Activated CD4-positive, alpha-beta memory T cell treated with anti-CD3 and anti-CD28 coated beads for 36 hours (primary cell): Measurements from ENCODE around the gene UBL4A. TPM values are rescaled to one million over a fixed set of nuclear protein-coding genes. Genes with fewer than 3 reads are reported as not detected.

Experiments used
- CTCF ChIA-PET: fragments of 350-600 bp; sonication (Branson Sonifier 250); formaldehyde crosslinking; loops from one replicate; lab custom pipeline; 2021; ENCODE audit warnings: antibody characterized with exemption, inconsistent platforms; lab: Charles Lee
- POLR2A ChIA-PET: fragments of 350-600 bp; sonication (Branson Sonifier 250); formaldehyde crosslinking; loops from one replicate; lab custom pipeline; 2021; ENCODE audit warnings: antibody characterized with exemption; lab: Charles Lee
- DNase-seq: peaks from one replicate; pipeline ENCODE4 v3.0.0-alpha.2; 2020
- H3K27ac Mint-ChIP-seq: one replicate; pipeline ENCODE4 v1.8.0; 2021; ENCODE audit warnings: mixed read lengths
- H3K27me3 Mint-ChIP-seq: one replicate; pipeline ENCODE4 v1.8.0; 2021; ENCODE audit warnings: mixed read lengths
- H3K36me3 Mint-ChIP-seq: one replicate; pipeline ENCODE4 v1.8.0; 2021; ENCODE audit warnings: mixed read lengths
- H3K4me1 Mint-ChIP-seq: one replicate; pipeline ENCODE4 v1.8.0; 2021; ENCODE audit warnings: low read depth, mixed read lengths
- H3K4me3 Mint-ChIP-seq: one replicate; pipeline ENCODE4 v1.8.0; 2021; ENCODE audit warnings: mild to moderate bottlenecking, mixed read lengths
- H3K9me3 Mint-ChIP-seq: one replicate; pipeline ENCODE4 v1.8.0; 2021; ENCODE audit warnings: mixed read lengths
- intact Hi-C: fragments of 100-400 bp; cut with micrococcal nuclease; formaldehyde crosslinking; loops from one replicate; pipeline ENCODE4 v1.15.1; 2023
- total RNA-seq, 2 experiments: library from RNA; stranded (reverse); gene quantifications; one replicate each; pipeline ENCODE4 v1.2.3, GENCODE V29; 2021

The UBL4A gene
- total RNA-seq, 2 experiments from 2014 or later = 49.5 to 53.3 TPM

- intact Hi-C loops = no loop called here
- H3K27ac Mint-ChIP-seq = no peak overlapping the region
- CTCF ChIA-PET = no interaction called here
- H3K4me3 Mint-ChIP-seq = no peak overlapping the region
- H3K27me3 Mint-ChIP-seq = no peaks in the 10 kb centered on the region
- POLR2A ChIA-PET = no interaction called here
- H3K9me3 Mint-ChIP-seq = no peaks in the 10 kb centered on the region
- H3K36me3 Mint-ChIP-seq = no peaks in the 10 kb centered on the region
- DNase-seq = no peak
- no peaks in the 10 kb centered on the region for H3K4me1 Mint-ChIP-seq
Measured at GRCh38 chrX:154468217-154468616, 18.2 kb downstream of the UBL4A start.

- Mint-ChIP-seq H3K27me3 (no peaks in the 10 kb centered on the region), H3K27ac (no peak overlapping the region), H3K9me3 (no peaks in the 10 kb centered on the region), H3K4me1 (no peaks in the 10 kb centered on the region), H3K36me3 (no peaks in the 10 kb centered on the region), H3K4me3 (no peak overlapping the region)
- intact Hi-C loops = no loop called here
- POLR2A ChIA-PET = no interaction called here
- CTCF ChIA-PET = no interaction called here
- no peak for DNase-seq
Measured at GRCh38 chrX:154467556-154467955, 18.9 kb downstream of the UBL4A start.

- DNase-seq = no peak
- Mint-ChIP-seq H3K9me3 (no peaks in the 10 kb centered on the region), H3K36me3 (no peaks in the 10 kb centered on the region), H3K4me3 (no peak overlapping the region), H3K27me3 (no peaks in the 10 kb centered on the region), H3K27ac (no peak overlapping the region), H3K4me1 (no peaks in the 10 kb centered on the region)
- CTCF ChIA-PET = no interaction called here
- POLR2A ChIA-PET = no interaction called here
- intact Hi-C loops = no loop called here
Measured at GRCh38 chrX:154466907-154467306, 19.5 kb downstream of the UBL4A start.

- no peaks in the 10 kb centered on the region for H3K9me3 Mint-ChIP-seq
- H3K4me3 Mint-ChIP-seq = no peak overlapping the region
- H3K27ac Mint-ChIP-seq = no peak overlapping the region
- H3K27me3 Mint-ChIP-seq = no peaks in the 10 kb centered on the region
- peaks cover 2% of the 10 kb centered on the region for H3K4me1 Mint-ChIP-seq
- POLR2A ChIA-PET = no interaction called here
- CTCF ChIA-PET = no interaction called here
- intact Hi-C loops = no loop called here
- DNase-seq = no peak
- H3K36me3 Mint-ChIP-seq = peaks cover under 1% of the 10 kb centered on the region
Measured at GRCh38 chrX:154466036-154466435, 20.4 kb downstream of the UBL4A start.

GRCh38 chrX:154465601-154466000 lies 20.8 kb downstream of the UBL4A start:
- POLR2A ChIA-PET = no interaction called here
- no peak overlapping the region for H3K27ac Mint-ChIP-seq
- H3K9me3 Mint-ChIP-seq = no peaks in the 10 kb centered on the region
- peaks cover 1% of the 10 kb centered on the region for H3K36me3 Mint-ChIP-seq
- no peak overlapping the region for H3K4me3 Mint-ChIP-seq
- DNase-seq = no peak
- intact Hi-C loops = no loop called here
- H3K4me1 Mint-ChIP-seq = peaks cover 2% of the 10 kb centered on the region
- CTCF ChIA-PET = no interaction called here
- no peaks in the 10 kb centered on the region for H3K27me3 Mint-ChIP-seq

- ChIA-PET POLR2A (no interaction called here), CTCF (no interaction called here)
- no peak overlapping the region for H3K27ac Mint-ChIP-seq
- H3K9me3 Mint-ChIP-seq = no peaks in the 10 kb centered on the region
- H3K36me3 Mint-ChIP-seq = peaks cover 1% of the 10 kb centered on the region
- no peak overlapping the region for H3K4me3 Mint-ChIP-seq
- peaks cover 2% of the 10 kb centered on the region for H3K4me1 Mint-ChIP-seq
- intact Hi-C loops = no loop called here
- no peak for DNase-seq
- no peaks in the 10 kb centered on the region for H3K27me3 Mint-ChIP-seq
Measured at GRCh38 chrX:154464806-154465365, 21.5 kb downstream of the UBL4A start.

- ChIA-PET POLR2A (no interaction called here), CTCF (no interaction called here)
Measured at GRCh38 chrX:154463611-154464220, 22.7 kb downstream of the UBL4A start.

GRCh38 chrX:154462396-154462795 lies 24.0 kb downstream of the UBL4A start:
- DNase-seq = no peak
- intact Hi-C loops = no loop called here
- Mint-ChIP-seq H3K4me1 (peaks cover 4% of the 10 kb centered on the region), H3K27me3 (no peaks in the 10 kb centered on the region), H3K27ac (no peak overlapping the region), H3K36me3 (peaks cover 1% of the 10 kb centered on the region), H3K4me3 (no peak overlapping the region), H3K9me3 (no peaks in the 10 kb centered on the region)
- ChIA-PET POLR2A (no interaction called here), CTCF (no interaction called here)

More at GRCh38 chrX:154463611-154464220, 22.7 kb downstream of the UBL4A start:
- intact Hi-C loops = no loop called here
- H3K4me1 Mint-ChIP-seq = peaks cover 2% of the 10 kb centered on the region
- H3K36me3 Mint-ChIP-seq = peaks cover 1% of the 10 kb centered on the region
- H3K27me3 Mint-ChIP-seq = no peaks in the 10 kb centered on the region
- no peaks in the 10 kb centered on the region for H3K9me3 Mint-ChIP-seq
- H3K27ac Mint-ChIP-seq = no peak overlapping the region
- DNase-seq = no peak
- H3K4me3 Mint-ChIP-seq = no peak overlapping the region

- Mint-ChIP-seq H3K27me3 (no peaks in the 10 kb centered on the region), H3K9me3 (no peaks in the 10 kb centered on the region), H3K27ac (no peak overlapping the region), H3K36me3 (peaks cover 1% of the 10 kb centered on the region), H3K4me1 (peaks cover 7% of the 10 kb centered on the region), H3K4me3 (no peak overlapping the region)
- DNase-seq = no peak
- POLR2A ChIA-PET = no interaction called here
- intact Hi-C loops = no loop called here
- CTCF ChIA-PET = no interaction called here
Measured at GRCh38 chrX:154460326-154460725, 26.1 kb downstream of the UBL4A start.

- Mint-ChIP-seq H3K27ac (no peak overlapping the region), H3K9me3 (no peaks in the 10 kb centered on the region), H3K27me3 (no peaks in the 10 kb centered on the region), H3K4me3 (no peak overlapping the region), H3K36me3 (peaks cover 1% of the 10 kb centered on the region), H3K4me1 (peaks cover 7% of the 10 kb centered on the region)
- ChIA-PET CTCF (no interaction called here), POLR2A (no interaction called here)
- intact Hi-C loops = no loop called here
- no peak for DNase-seq
Measured at GRCh38 chrX:154459832-154460231, 26.6 kb downstream of the UBL4A start.

- intact Hi-C loops = no loop called here
- peaks cover 2% of the 10 kb centered on the region for H3K9me3 Mint-ChIP-seq
- H3K4me3 Mint-ChIP-seq = peak overlapping the region; percentile 76
- H3K27ac Mint-ChIP-seq = peak overlapping the region; percentile 33
- POLR2A ChIA-PET = interaction anchor here (1.4 kb wide), 1 partner anchor 32 kb away, joined by 4 read pairs; the partner anchor contains the start of gene SLC10A3
- H3K4me1 Mint-ChIP-seq = peaks cover 7% of the 10 kb centered on the region
- no peaks in the 10 kb centered on the region for H3K27me3 Mint-ChIP-seq
- CTCF ChIA-PET = interaction anchor here (0.6 to 0.8 kb wide), 3 partner anchors 61 to 849 kb away, joined by 3 to 4 read pairs (median 3); partner anchors contain the start of gene RPL10
- peak; percentile 34 for DNase-seq
- H3K36me3 Mint-ChIP-seq = peaks cover 1% of the 10 kb centered on the region
Measured at GRCh38 chrX:154458954-154459778, 27.2 kb downstream of the UBL4A start.
